DMS114 treated with DMSO at 0.1 percent for 48 hours (cell line): Measurements from ENCODE around the gene CAV1.

Source experiments
- DNase-seq: peaks from one replicate; lab custom pipeline; 2025; ENCODE audit not compliant: unreplicated experiment; lab: John Stamatoyannopoulos, UW

Gene CAV1

GRCh38 chr7:116554911-116555310 is 30.1 kb downstream of the CAV1 start:
- DNase-seq = no peak

- no peak for DNase-seq
These were observed 32.3 kb downstream of the CAV1 start for GRCh38 chr7:116557066-116557585.

- DNase-seq = no peak
These were observed 33.1 kb downstream of the CAV1 start for GRCh38 chr7:116557901-116558300.

- DNase-seq = no peak
These were observed 35.5 kb downstream of the CAV1 start for GRCh38 chr7:116560021-116560970.

- DNase-seq = no peak
These were observed 37.1 kb downstream of the CAV1 start for GRCh38 chr7:116561697-116562483.

GRCh38 chr7:116562529-116563121 is 37.8 kb downstream of the CAV1 start:
- DNase-seq = no peak

GRCh38 chr7:116565981-116566380 is 41.1 kb downstream of the CAV1 start:
- DNase-seq = no peak

GRCh38 chr7:116566666-116567065 is 41.8 kb downstream of the CAV1 start:
- DNase-seq = no peak

GRCh38 chr7:116569737-116570136 is 44.9 kb downstream of the CAV1 start:
- DNase-seq = no peak

GRCh38 chr7:116570306-116570705 is 45.5 kb downstream of the CAV1 start:
- DNase-seq = no peak

GRCh38 chr7:116571037-116571436 is 46.2 kb downstream of the CAV1 start:
- DNase-seq = no peak

- DNase-seq = no peak
These were observed 46.7 kb downstream of the CAV1 start for GRCh38 chr7:116571552-116571951.

- DNase-seq = no peak
These were observed 47.2 kb downstream of the CAV1 start for GRCh38 chr7:116572036-116572435.

- no peak for DNase-seq
These were observed 48.7 kb downstream of the CAV1 start for GRCh38 chr7:116573541-116573940.

- DNase-seq = no peak
These were observed 49.4 kb downstream of the CAV1 start for GRCh38 chr7:116574025-116574822.

- no peak for DNase-seq
These were observed 51.0 kb downstream of the CAV1 start for GRCh38 chr7:116575853-116576252.

GRCh38 chr7:116576350-116577319 is 51.8 kb downstream of the CAV1 start:
- no peak for DNase-seq

- DNase-seq = no peak
These were observed 52.6 kb downstream of the CAV1 start for GRCh38 chr7:116577320-116577871.

GRCh38 chr7:116578526-116578925 is 53.7 kb downstream of the CAV1 start:
- no peak for DNase-seq
